Spleen (tissue), 11 donors: Measurements from ENCODE around the gene CENPM. TPM values are rescaled to one million over a fixed set of nuclear protein-coding genes. Genes with fewer than 3 reads are reported as not detected.
A peak's percentile ranks its signal among the peaks of the same experiment; 100 is the strongest.

Experiments
- DNase-seq: peaks from one replicate; pipeline ENCODE4 v3.0.0-alpha.2; 2020
- H3K27ac ChIP-seq, 8 donors: fragments of 200-600 bp; sonication (generic) in 7 of 8; 1 replicate in 4 of 8; 2 replicates in 4 of 8; pipeline versions ENCODE4 v1.5.0 to v1.8.0; 2016 to 2021; ENCODE audit warnings: inconsistent platforms in 4 of 8, mild to moderate bottlenecking in 4 of 8, moderate library complexity in 1 of 8
- H3K27me3 ChIP-seq, 7 donors: fragments of 200-600 bp; sonication (generic) in 6 of 7; replicated peaks in 1 of 7; 1 replicate in 4 of 7; 2 replicates in 3 of 7; pipeline versions ENCODE4 v1.5.0 to v1.8.0; 2016 to 2021; ENCODE audit warnings: inconsistent platforms in 3 of 7, mild to moderate bottlenecking in 1 of 7
- H3K36me3 ChIP-seq, 6 donors: fragments of 200-600 bp; sonication (generic) in 5 of 6; 1 replicate in 4 of 6; 2 replicates in 2 of 6; pipeline versions ENCODE4 v1.5.0 to v1.8.0; 2016 to 2021; ENCODE audit warnings: inconsistent platforms in 2 of 6
- H3K4me1 ChIP-seq, 6 donors: fragments of 200-600 bp; sonication (generic) in 5 of 6; 1 replicate in 3 of 6; 2 replicates in 3 of 6; pipeline versions ENCODE4 v1.5.0 to v1.8.0; 2016 to 2021; ENCODE audit warnings: inconsistent platforms in 3 of 6
- H3K4me3 ChIP-seq, 8 donors: fragments of 200-600 bp; sonication (generic) in 7 of 8; 1 replicate in 4 of 8; 2 replicates in 4 of 8; pipeline versions ENCODE4 v1.5.0 to v1.8.0; 2016 to 2021; ENCODE audit warnings: inconsistent platforms in 4 of 8, mild to moderate bottlenecking in 4 of 8, moderate library complexity in 2 of 8
- H3K9me3 ChIP-seq, 8 donors: fragments of 200-600 bp; sonication (generic) in 7 of 8; 1 replicate in 4 of 8; 2 replicates in 4 of 8; pipeline versions ENCODE4 v1.5.0 to v1.8.0; 2016 to 2021; ENCODE audit warnings: inconsistent platforms in 4 of 8
- POLR2A ChIP-seq, 3 donors: fragments of 450-650 bp; IDR thresholded peaks; one replicate each; pipeline ENCODE4 v1.5.1; 2017; ENCODE audit warnings: antibody characterized with exemption in 3 of 3, mild to moderate bottlenecking in 1 of 3
- POLR2AphosphoS5 ChIP-seq, 3 donors: sonication (generic); formaldehyde crosslinking; IDR thresholded peaks; one replicate each; pipeline ENCODE4 v1.5.1; 2017; ENCODE audit warnings: antibody characterized with exemption in 3 of 3
- WGBS, 5 donors: extraction: QIAGEN DNeasy Blood & Tissue Kit in 3 of 5; methylation state at CpG; one replicate each; pipeline versions ENCODE4 v1.1.5 to v1.1.7; 2013 to 2018; 5-methylcytosine and 5-hydroxymethylcytosine counted together
- intact Hi-C: fragments of 100-400 bp; cut with DNase I; formaldehyde crosslinking; loops from one replicate; pipeline ENCODE4 v1.15.0; 2023; ENCODE audit warnings: low total_unique reads
- polyA plus RNA-seq, 3 donors: library from polyadenylated mRNA; stranded (reverse); fragments of 200-250 nt; gene quantifications; one replicate each; pipeline ENCODE4 v1.2.1, GENCODE V29; 2013
- total RNA-seq, 7 donors: library from RNA; depleted of rRNA in 3 of 7; stranded (reverse); fragments of >200 nt in 3 of 7; fragmentation: NEBNext Ultra II Directional in 4 of 7; extraction: Animal tissue kit (Norgen Biotek cat#: 25700) in 4 of 7; gene quantifications; one replicate each; pipeline versions ENCODE4 v1.1.0 to v1.2.1, GENCODE V29; 2016 to 2021
- TF ChIP-seq, protein P1 (sequence below), 11 experiments: fragments of 200-600 bp in 7 of 11; fragments of 450-650 bp in 4 of 11; sonication (generic) in 4 of 11; IDR thresholded peaks in 8 of 11; conservative IDR thresholded peaks in 3 of 11; 1 replicate in 7 of 11; 2 replicates in 4 of 11; pipeline versions ENCODE4 v1.4.0 to v1.8.0; 2016 to 2021; ENCODE audit warnings: antibody characterized with exemption in 11 of 11, inconsistent platforms in 4 of 11, mild to moderate bottlenecking in 1 of 11
- donor health status: healthy with polysubstance abuse.
- donor health status: DM: no; HTN: no; CAD: no; lungs with moderate emphysema.
- donor health status: DM: no; HTN: no; CAD: no.
- donor health status: Bipolar disorder and iron deficiency.
- donor health status: healthy.
- donor health status: DM: no; HTN: no; CAD: no.
- donor health status: DM: yes; HTN: yes; CAD: no.

CENPM gene
- total and polyA plus RNA-seq, 10 donors = 3.3 to 63.1 (median 15.4) TPM

- WGBS, 5 donors = 80 to 92% (median 84%) methylated on average over 8 to 10 of the region's 10 CpGs
- TF ChIP-seq POLR2AphosphoS5 (IDR thresholded peaks at IDR 0.05) = peak in 2 of 3 donors; percentile 25 to 32
- TF ChIP-seq, protein P1, sequence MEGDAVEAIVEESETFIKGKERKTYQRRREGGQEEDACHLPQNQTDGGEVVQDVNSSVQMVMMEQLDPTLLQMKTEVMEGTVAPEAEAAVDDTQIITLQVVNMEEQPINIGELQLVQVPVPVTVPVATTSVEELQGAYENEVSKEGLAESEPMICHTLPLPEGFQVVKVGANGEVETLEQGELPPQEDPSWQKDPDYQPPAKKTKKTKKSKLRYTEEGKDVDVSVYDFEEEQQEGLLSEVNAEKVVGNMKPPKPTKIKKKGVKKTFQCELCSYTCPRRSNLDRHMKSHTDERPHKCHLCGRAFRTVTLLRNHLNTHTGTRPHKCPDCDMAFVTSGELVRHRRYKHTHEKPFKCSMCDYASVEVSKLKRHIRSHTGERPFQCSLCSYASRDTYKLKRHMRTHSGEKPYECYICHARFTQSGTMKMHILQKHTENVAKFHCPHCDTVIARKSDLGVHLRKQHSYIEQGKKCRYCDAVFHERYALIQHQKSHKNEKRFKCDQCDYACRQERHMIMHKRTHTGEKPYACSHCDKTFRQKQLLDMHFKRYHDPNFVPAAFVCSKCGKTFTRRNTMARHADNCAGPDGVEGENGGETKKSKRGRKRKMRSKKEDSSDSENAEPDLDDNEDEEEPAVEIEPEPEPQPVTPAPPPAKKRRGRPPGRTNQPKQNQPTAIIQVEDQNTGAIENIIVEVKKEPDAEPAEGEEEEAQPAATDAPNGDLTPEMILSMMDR (IDR thresholded peaks at IDR 0.05 in 8 of 11, conservative IDR thresholded peaks at IDR 0.05 in 3 of 11) = no peak
- TF ChIP-seq POLR2A (IDR thresholded peaks at IDR 0.05) = no peak
- peaks cover 22 to 53% (median 39%) of the 10 kb centered on the region in 6 donors for H3K4me1 ChIP-seq
- DNase-seq = no peak
- H3K27ac ChIP-seq = peak overlapping the region in 3 of 8 donors; percentile 19 to 74 (median 19)
- H3K9me3 ChIP-seq = no peaks in the 10 kb centered on the region
- no peak overlapping the region for H3K4me3 ChIP-seq
- peaks cover 0 to 54% (median 42%) of the 10 kb centered on the region in 6 donors for H3K36me3 ChIP-seq
- H3K27me3 ChIP-seq = peaks cover 4 to 40% (median 34%) of the 10 kb centered on the region in 7 donors
- intact Hi-C loops = no loop called here
Measured at GRCh38 chr22:41907436-41908401, 39.2 kb downstream of the CENPM start.

DNA sequence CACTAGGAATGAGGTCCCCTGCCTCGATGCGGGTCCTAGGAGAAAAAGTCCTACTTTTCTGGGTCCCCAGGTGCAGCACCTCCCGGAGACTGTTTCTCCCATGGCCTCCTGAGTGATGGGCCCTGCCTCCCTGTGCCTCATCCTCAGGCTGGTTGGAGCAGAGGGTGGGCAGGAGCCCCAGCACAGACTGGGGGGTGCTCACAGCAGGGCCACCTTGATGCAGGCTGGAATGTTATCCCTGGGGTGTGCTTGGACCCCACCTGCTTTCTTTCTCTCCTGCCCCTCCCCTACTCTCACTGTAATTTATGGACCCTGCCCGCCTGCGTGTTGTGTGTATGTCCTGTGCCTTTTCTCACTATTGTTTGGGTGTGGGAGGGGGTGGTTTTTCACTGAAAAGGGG is 40.1 kb downstream of the CENPM start:
- TF ChIP-seq POLR2AphosphoS5 (IDR thresholded peaks at IDR 0.05) (no peak), POLR2A (IDR thresholded peaks at IDR 0.05) (no peak)
- TF ChIP-seq, protein P1 (IDR thresholded peaks at IDR 0.05 in 8 of 11, conservative IDR thresholded peaks at IDR 0.05 in 3 of 11) = no peak
- no peaks in the 10 kb centered on the region for H3K9me3 ChIP-seq
- H3K36me3 ChIP-seq = peaks cover 0 to 63% (median 49%) of the 10 kb centered on the region in 6 donors
- H3K4me1 ChIP-seq = peaks cover 22 to 45% (median 39%) of the 10 kb centered on the region in 6 donors
- intact Hi-C loops = no loop called here
- no peak overlapping the region for H3K4me3 ChIP-seq
- H3K27me3 ChIP-seq = peaks cover 0 to 31% (median 25%) of the 10 kb centered on the region in 7 donors
- no peak for DNase-seq
- H3K27ac ChIP-seq = no peak overlapping the region
- WGBS, 5 donors = 91 to 97% (median 95%) methylated on average over 3 to 5 of the region's 5 CpGs

GRCh38 chr22:41905411-41906202 is 41.3 kb downstream of the CENPM start:
- H3K4me3 ChIP-seq = no peak overlapping the region
- H3K27ac ChIP-seq = no peak overlapping the region
- no peaks in the 10 kb centered on the region for H3K9me3 ChIP-seq
- peaks cover 13 to 33% (median 28%) of the 10 kb centered on the region in 6 donors for H3K4me1 ChIP-seq
- DNase-seq = no peak
- H3K36me3 ChIP-seq = peaks cover 0 to 75% (median 60%) of the 10 kb centered on the region in 6 donors
- peaks cover 0 to 19% (median 13%) of the 10 kb centered on the region in 7 donors for H3K27me3 ChIP-seq
- TF ChIP-seq POLR2A (IDR thresholded peaks at IDR 0.05) = no peak
- TF ChIP-seq POLR2AphosphoS5 (IDR thresholded peaks at IDR 0.05) = peak in 1 of 3 donors; percentile 7
- intact Hi-C loops = no loop called here
- WGBS, 5 donors = 91 to 97% (median 93%) methylated on average over 22 to 23 of the region's 23 CpGs
